Colonic mucosa (tissue), 4 donors: Measurements from ENCODE around the gene TANK. TPM values are rescaled to one million over a fixed set of nuclear protein-coding genes. Genes with fewer than 3 reads are reported as not detected.
"Not testable (repeated sequence)": the region's sequence is repeated elsewhere in the genome, so short reads cannot be mapped to it uniquely, and the experiment has no call there.

Experiments
- DNase-seq: peaks from one replicate; pipeline ENCODE4 v3.0.0-alpha.2; 2020
- H3K27ac ChIP-seq: fragments of 200-600 bp; one replicate; pipeline ENCODE4 v1.8.0; 2021
- H3K27me3 ChIP-seq: fragments of 200-600 bp; one replicate; pipeline ENCODE4 v1.8.0; 2021
- H3K36me3 ChIP-seq: fragments of 200-600 bp; one replicate; pipeline ENCODE4 v1.8.0; 2021
- H3K4me1 ChIP-seq: fragments of 200-600 bp; one replicate; pipeline ENCODE4 v1.8.0; 2021; ENCODE audit warnings: mild to moderate bottlenecking
- H3K4me3 ChIP-seq: fragments of 200-600 bp; one replicate; pipeline ENCODE4 v1.8.0; 2021
- H3K9ac ChIP-seq, 2 donors: one replicate each; pipeline ENCODE4 v1.7.0; 2013; ENCODE audit warnings: control low read depth in 2 of 2, low read depth in 2 of 2, low read length in 2 of 2
- H3K9me3 ChIP-seq: fragments of 200-600 bp; one replicate; pipeline ENCODE4 v1.8.0; 2021
- CTCF ChIP-seq: fragments of 200-600 bp; IDR thresholded peaks from one replicate; pipeline ENCODE4 v1.8.0; 2022; ENCODE audit warnings: antibody characterized with exemption, mild to moderate bottlenecking
- intact Hi-C: fragments of 100-400 bp; cut with DNase I; formaldehyde crosslinking; loops from one replicate; pipeline ENCODE4 v1.14.1; 2022
- total RNA-seq, 2 donors: library from RNA; stranded (reverse); fragmentation: NEBNext Ultra II Directional in 1 of 2; extraction: Animal tissue kit (Norgen Biotek cat#: 25700) in 1 of 2; gene quantifications; one replicate each; pipeline ENCODE4 v1.2.1, GENCODE V29; 2021
- donor health status: healthy.
- donor health status: DM: no; HTN: no; CAD: no.
- donor health status: DM: no; HTN: no; CAD: no.

The TANK gene
- total RNA-seq, 2 donors from 2014 or later = 47.4 to 60.7 TPM

- H3K9ac ChIP-seq = no peak overlapping the region
- no peak overlapping the region for H3K27ac ChIP-seq
- H3K4me3 ChIP-seq = no peak overlapping the region
- intact Hi-C loops = no loop called here
- H3K4me1 ChIP-seq = no peaks in the 10 kb centered on the region
- H3K9me3 ChIP-seq = no peaks in the 10 kb centered on the region
- H3K36me3 ChIP-seq = no peaks in the 10 kb centered on the region
- DNase-seq = no peak
- H3K27me3 ChIP-seq = no peaks in the 10 kb centered on the region
- TF ChIP-seq CTCF = no peak
These were observed 79.3 kb downstream of the TANK start for GRCh38 chr2:161239326-161240109.

- Histone ChIP-seq H3K4me1 (no peaks in the 10 kb centered on the region), H3K27me3 (no peaks in the 10 kb centered on the region), H3K9me3 (no peaks in the 10 kb centered on the region), H3K4me3 (no peak overlapping the region), H3K9ac (no peak overlapping the region), H3K27ac (no peak overlapping the region), H3K36me3 (no peaks in the 10 kb centered on the region)
- no peak for TF ChIP-seq CTCF
- intact Hi-C loops = no loop called here
- no peak for DNase-seq
These were observed 81.7 kb downstream of the TANK start for GRCh38 chr2:161241894-161242293.

- H3K27ac ChIP-seq = no peak overlapping the region
- H3K9ac ChIP-seq = no peak overlapping the region
- intact Hi-C loops = no loop called here
- no peak for DNase-seq
- no peaks in the 10 kb centered on the region for H3K9me3 ChIP-seq
- TF ChIP-seq CTCF = no peak
- no peaks in the 10 kb centered on the region for H3K36me3 ChIP-seq
- no peaks in the 10 kb centered on the region for H3K4me1 ChIP-seq
- no peaks in the 10 kb centered on the region for H3K27me3 ChIP-seq
- no peak overlapping the region for H3K4me3 ChIP-seq
These were observed 83.1 kb downstream of the TANK start for GRCh38 chr2:161243312-161243711.

- TF ChIP-seq CTCF = no peak
- no peaks in the 10 kb centered on the region for H3K4me1 ChIP-seq
- no peaks in the 10 kb centered on the region for H3K36me3 ChIP-seq
- peak overlapping the region in 1 of 2 donors; percentile 41 for H3K9ac ChIP-seq
- intact Hi-C loops = no loop called here
- H3K27ac ChIP-seq = peak overlapping the region; percentile 35
- H3K4me3 ChIP-seq = no peak overlapping the region
- DNase-seq = no peak
- H3K27me3 ChIP-seq = no peaks in the 10 kb centered on the region
- no peaks in the 10 kb centered on the region for H3K9me3 ChIP-seq
These were observed 83.7 kb downstream of the TANK start for GRCh38 chr2:161243905-161244304.

GRCh38 chr2:161244387-161245260 lies 84.4 kb downstream of the TANK start:
- H3K9me3 ChIP-seq, intact Hi-C loops, H3K4me1 ChIP-seq, H3K36me3 ChIP-seq, H3K27me3 ChIP-seq: not testable (repeated sequence)
- peak overlapping the region; percentile 35 for H3K27ac ChIP-seq
- H3K9ac ChIP-seq = peak overlapping the region; percentile 41 to 60
- peak; percentile 77 for DNase-seq
- peak overlapping the region; percentile 42 for H3K4me3 ChIP-seq

GRCh38 chr2:161245261-161245553 lies 85.0 kb downstream of the TANK start:
- no peaks in the 10 kb centered on the region for H3K36me3 ChIP-seq
- H3K4me3 ChIP-seq = peak overlapping the region; percentile 42
- H3K9me3 ChIP-seq = no peaks in the 10 kb centered on the region
- TF ChIP-seq CTCF = no peak
- H3K27ac ChIP-seq = no peak overlapping the region
- intact Hi-C loops = no loop called here
- H3K4me1 ChIP-seq = no peaks in the 10 kb centered on the region
- DNase-seq = no peak
- no peaks in the 10 kb centered on the region for H3K27me3 ChIP-seq
- peak overlapping the region; percentile 41 to 60 for H3K9ac ChIP-seq
